Small intestine (tissue), 7 donors: ENCODE data around the gene TPD52L1. TPM values are rescaled to one million over a fixed set of nuclear protein-coding genes. Genes with fewer than 3 reads are reported as not detected.

Experiments
- DNase-seq, 2 donors: peaks; one replicate each; pipeline versions ENCODE4 v3.0.0 to v3.0.0-alpha.2; 2013
- FAIRE-seq: peaks from 2 replicates; lab custom pipeline; 2012; peaks lifted over from hg19 to GRCh38; lab: Jason Lieb, UNC
- H3K27ac ChIP-seq, 3 donors: one replicate each; pipeline ENCODE4 v1.5.1; 2013; ENCODE audit warnings: low read length in 2 of 3, mild to moderate bottlenecking in 2 of 3, control low read depth in 1 of 3, inconsistent platforms in 1 of 3, low read depth in 1 of 3, moderate library complexity in 1 of 3
- H3K27me3 ChIP-seq, 3 donors: one replicate each; pipeline ENCODE4 v1.6.1; 2013; ENCODE audit warnings: low read length in 3 of 3, inconsistent platforms in 1 of 3; ENCODE audit not compliant: control insufficient read depth in 3 of 3, insufficient read depth in 3 of 3
- H3K36me3 ChIP-seq, 3 donors: one replicate each; pipeline ENCODE4 v1.6.1; 2013; ENCODE audit warnings: low read length in 3 of 3, inconsistent platforms in 1 of 3, low read depth in 1 of 3, mild to moderate bottlenecking in 1 of 3, moderate library complexity in 1 of 3; ENCODE audit not compliant: control insufficient read depth in 3 of 3, insufficient read depth in 2 of 3
- H3K4me1 ChIP-seq, 3 donors: one replicate each; pipeline ENCODE4 v1.6.1; 2013; ENCODE audit warnings: low read length in 2 of 3, inconsistent platforms in 1 of 3, low read depth in 1 of 3, mild to moderate bottlenecking in 1 of 3, moderate library complexity in 1 of 3; ENCODE audit not compliant: control insufficient read depth in 3 of 3, insufficient read depth in 2 of 3
- H3K4me3 ChIP-seq, 3 donors: one replicate each; pipeline ENCODE4 v1.5.1; 2013; ENCODE audit warnings: low read length in 3 of 3, control low read depth in 1 of 3, inconsistent platforms in 1 of 3, low read depth in 1 of 3, mild to moderate bottlenecking in 1 of 3, moderate library complexity in 1 of 3
- H3K9me3 ChIP-seq, 2 donors: one replicate each; pipeline ENCODE4 v1.6.1; 2013; ENCODE audit warnings: low read depth in 1 of 2, low read length in 1 of 2; ENCODE audit not compliant: control insufficient read depth in 2 of 2, insufficient read depth in 1 of 2
- WGBS, 3 donors: extraction: QIAGEN DNeasy Blood & Tissue Kit; methylation state at CpG; one replicate each; pipeline ENCODE4 v1.1.7; 2013; 5-methylcytosine and 5-hydroxymethylcytosine counted together
- polyA plus RNA-seq, 4 donors: library from polyadenylated mRNA; stranded (reverse) in 3 of 4; unstranded in 1 of 4; fragments of 200-250 nt in 3 of 4; fragments of 120-200 nt in 1 of 4; gene quantifications; one replicate each; pipeline versions ENCODE4 v1.2.1 to v1.2.3, GENCODE V29; 2013
- donor health status: healthy with polysubstance abuse.
- donor health status: control.
- donor health status: control.
- donor health status: Bipolar disorder and iron deficiency.
- donor health status: healthy.

The TPD52L1 gene
- polyA plus RNA-seq, 4 donors: 10.8 to 179 (median 30.7) TPM

- H3K9me3 ChIP-seq: no peaks in the 10 kb centered on the region
- H3K27me3 ChIP-seq: peaks cover 0 to 11% (median 3%) of the 10 kb centered on the region in 3 donors
- H3K36me3 ChIP-seq: no peaks in the 10 kb centered on the region
- WGBS, 3 donors: 67 to 71% (median 70%) methylated on average over 7 of the region's 7 CpGs
- no peak for FAIRE-seq
- DNase-seq: no peak
- H3K4me3 ChIP-seq: no peak overlapping the region
- H3K4me1 ChIP-seq: no peaks in the 10 kb centered on the region
- H3K27ac ChIP-seq: no peak overlapping the region
Observed at GRCh38 chr6:125149256-125150144, 4.1 kb upstream of the TPD52L1 start.

- H3K27me3 ChIP-seq: peaks cover 0 to 9% (median 3%) of the 10 kb centered on the region in 3 donors
- H3K4me3 ChIP-seq: no peak overlapping the region
- peaks cover 0 to 5% (median 0%) of the 10 kb centered on the region in 3 donors for H3K4me1 ChIP-seq
- FAIRE-seq (no peak), DNase-seq (no peak)
- no peak overlapping the region for H3K27ac ChIP-seq
- 74 to 79% (median 77%) methylated on average over 4 of the region's 4 CpGs for WGBS, 3 donors
- no peaks in the 10 kb centered on the region for H3K9me3 ChIP-seq
- H3K36me3 ChIP-seq: no peaks in the 10 kb centered on the region
Observed at GRCh38 chr6:125151700-125152099, 1.9 kb upstream of the TPD52L1 start.

DNA sequence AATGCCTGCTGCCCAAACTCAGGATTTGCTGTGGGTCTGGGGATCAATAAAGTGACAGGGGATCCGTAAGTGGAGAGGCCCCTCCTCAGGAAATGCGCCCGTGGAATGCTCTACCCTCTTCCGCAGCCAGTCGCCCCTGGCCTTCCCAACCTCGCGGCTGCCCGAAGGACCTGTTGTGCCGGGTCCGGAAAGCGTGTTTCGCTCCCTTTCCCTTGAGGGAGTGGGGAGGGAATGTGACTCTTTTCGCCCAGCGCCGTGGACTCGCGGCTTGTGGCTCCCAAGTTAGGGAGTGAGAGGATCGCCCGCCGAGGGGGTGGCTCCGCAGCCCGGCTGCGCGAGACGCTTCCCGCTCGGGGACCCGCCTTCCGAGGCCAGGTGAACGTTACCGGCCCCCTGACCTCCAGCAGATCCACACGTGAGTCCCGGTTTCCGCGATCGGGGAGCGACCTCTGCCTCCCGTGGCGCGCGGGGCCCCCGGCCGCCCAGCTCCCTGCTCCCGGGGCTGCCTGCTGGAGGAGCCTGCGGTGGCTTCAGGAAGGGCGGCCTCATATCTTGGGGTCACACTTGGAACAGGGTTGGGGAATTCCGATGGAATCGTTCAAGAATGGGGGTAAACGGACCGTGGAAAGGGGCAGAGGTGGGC is 666 bp downstream of the TPD52L1 start:
- H3K27ac ChIP-seq: peak overlapping the region in 2 of 3 donors; percentile 43 to 54
- H3K9me3 ChIP-seq: no peaks in the 10 kb centered on the region
- peaks cover 0 to 2% (median 0%) of the 10 kb centered on the region in 3 donors for H3K27me3 ChIP-seq
- WGBS, 3 donors: 2 to 3% (median 3%) methylated on average over 48 to 50 of the region's 50 CpGs
- DNase-seq: peak; percentile 16 to 75
- FAIRE-seq: no peak
- no peaks in the 10 kb centered on the region for H3K36me3 ChIP-seq
- H3K4me3 ChIP-seq: peak overlapping the region; percentile 36 to 87 (median 64)
- peaks cover 0 to 5% (median 0%) of the 10 kb centered on the region in 3 donors for H3K4me1 ChIP-seq

DNA sequence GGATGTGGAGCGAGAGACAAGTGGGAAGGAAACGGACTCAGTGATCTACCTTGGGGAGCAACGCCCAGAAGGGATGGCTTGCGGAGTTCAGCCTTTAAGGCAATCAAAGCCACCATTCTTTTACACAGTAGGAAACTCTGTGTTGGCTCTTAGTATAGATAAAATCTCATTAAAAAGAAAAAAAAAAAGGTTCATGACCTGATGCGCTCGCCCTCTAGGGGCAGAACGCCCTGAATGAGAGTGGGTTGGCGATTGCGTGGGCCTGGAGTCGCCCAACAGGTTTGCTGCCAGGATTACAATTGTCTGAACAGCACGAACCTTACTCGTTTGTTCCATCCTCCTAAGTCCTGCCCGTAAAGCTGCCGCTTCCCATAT is 1.2 kb downstream of the TPD52L1 start:
- 15 to 43% (median 23%) methylated on average over 14 of the region's 14 CpGs for WGBS, 3 donors

DNA sequence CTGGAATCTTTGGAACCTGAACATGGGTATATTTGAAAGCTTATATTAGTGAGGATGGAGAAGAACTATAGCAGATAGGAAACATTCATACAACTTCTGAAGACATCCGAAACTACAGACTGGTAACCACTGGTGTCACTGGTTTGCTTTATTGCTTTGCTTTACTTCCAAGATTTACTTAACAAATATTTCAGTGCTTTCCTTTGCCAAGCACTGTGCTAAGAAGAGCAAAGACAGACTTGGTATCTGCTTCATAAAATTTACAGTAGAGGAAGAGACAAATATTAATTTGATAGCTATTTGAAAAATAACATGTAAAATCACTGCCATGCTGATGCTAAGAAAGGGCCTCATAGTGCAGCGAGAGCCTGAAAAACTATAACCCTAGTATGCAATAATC is 1.8 kb downstream of the TPD52L1 start:
- Histone ChIP-seq H3K4me1 (peaks cover 0 to 5% (median 0%) of the 10 kb centered on the region in 3 donors), H3K36me3 (no peaks in the 10 kb centered on the region), H3K9me3 (peaks cover 0 to 3% of the 10 kb centered on the region in 2 donors), H3K27me3 (peaks cover 0 to 2% (median 0%) of the 10 kb centered on the region in 3 donors), H3K27ac (no peak overlapping the region), H3K4me3 (no peak overlapping the region)
- FAIRE-seq (no peak), DNase-seq (no peak)
- 93 to 98% (median 95%) methylated on average over 2 of the region's 2 CpGs for WGBS, 3 donors

More for the DNA sequence above, 1.2 kb downstream of the TPD52L1 start:
- FAIRE-seq: no peak
- Histone ChIP-seq H3K36me3 (no peaks in the 10 kb centered on the region), H3K4me1 (peaks cover 0 to 5% (median 0%) of the 10 kb centered on the region in 3 donors), H3K4me3 (peak overlapping the region in 2 of 3 donors; percentile 64 to 87), H3K27ac (peak overlapping the region in 2 of 3 donors; percentile 43 to 54), H3K9me3 (peaks cover 0 to 1% of the 10 kb centered on the region in 2 donors), H3K27me3 (peaks cover 0 to 2% (median 0%) of the 10 kb centered on the region in 3 donors)
- peak; percentile 34 to 65 for DNase-seq

DNA sequence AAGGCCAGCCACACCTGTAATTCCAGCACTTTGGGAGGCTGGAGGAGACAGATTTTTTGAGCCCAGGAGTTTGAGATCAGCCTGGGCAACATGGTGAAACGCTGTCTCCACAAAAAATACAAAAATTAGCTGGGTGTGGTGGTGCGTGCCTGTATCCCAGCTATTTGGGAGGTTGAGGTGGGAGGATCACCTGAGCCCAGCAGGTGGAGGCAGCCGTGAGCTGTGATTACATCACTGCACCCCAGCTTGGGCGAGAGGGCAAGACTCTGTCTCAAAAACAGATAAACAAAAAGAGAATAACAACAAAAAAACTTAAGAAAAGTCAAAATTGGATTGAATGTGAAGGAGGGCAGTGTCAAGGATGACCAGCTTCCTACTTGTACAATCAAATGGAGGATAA is 2.9 kb downstream of the TPD52L1 start:
- peaks cover 0 to 5% (median 0%) of the 10 kb centered on the region in 3 donors for H3K4me1 ChIP-seq
- H3K36me3 ChIP-seq: no peaks in the 10 kb centered on the region
- peaks cover 0 to 3% of the 10 kb centered on the region in 2 donors for H3K9me3 ChIP-seq
- H3K4me3 ChIP-seq: no peak overlapping the region
- WGBS, 3 donors: 79 to 86% (median 80%) methylated on average over 4 of the region's 4 CpGs
- DNase-seq (no peak), FAIRE-seq (no peak)
- no peak overlapping the region for H3K27ac ChIP-seq
- H3K27me3 ChIP-seq: no peaks in the 10 kb centered on the region

DNA sequence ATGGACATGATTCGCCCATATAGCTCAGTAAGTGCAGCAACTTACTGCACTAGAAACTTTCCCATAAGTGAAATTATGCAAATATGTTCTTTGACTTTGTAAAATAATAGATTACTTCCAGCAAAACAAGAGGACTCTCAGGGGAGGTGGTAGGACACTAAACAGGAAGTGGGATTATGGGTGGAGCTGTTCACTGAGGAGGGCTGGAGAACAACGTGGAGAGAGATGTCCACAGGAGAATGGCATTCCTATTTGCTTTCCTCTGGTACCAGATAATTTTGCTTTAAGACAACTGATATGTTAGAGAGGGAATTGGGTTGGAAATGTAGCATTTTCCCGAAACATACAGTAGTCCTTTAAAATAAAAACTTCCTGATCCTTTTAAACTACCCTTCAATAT is 3.7 kb downstream of the TPD52L1 start:
- DNase-seq (no peak), FAIRE-seq (no peak)
- 64 to 80% (median 71%) methylated on average over 3 of the region's 3 CpGs for WGBS, 3 donors
- no peak overlapping the region for H3K27ac ChIP-seq
- peaks cover 0 to 5% (median 0%) of the 10 kb centered on the region in 3 donors for H3K4me1 ChIP-seq
- no peaks in the 10 kb centered on the region for H3K27me3 ChIP-seq
- H3K9me3 ChIP-seq: peaks cover 0 to 3% of the 10 kb centered on the region in 2 donors
- no peaks in the 10 kb centered on the region for H3K36me3 ChIP-seq
- H3K4me3 ChIP-seq: no peak overlapping the region

DNA sequence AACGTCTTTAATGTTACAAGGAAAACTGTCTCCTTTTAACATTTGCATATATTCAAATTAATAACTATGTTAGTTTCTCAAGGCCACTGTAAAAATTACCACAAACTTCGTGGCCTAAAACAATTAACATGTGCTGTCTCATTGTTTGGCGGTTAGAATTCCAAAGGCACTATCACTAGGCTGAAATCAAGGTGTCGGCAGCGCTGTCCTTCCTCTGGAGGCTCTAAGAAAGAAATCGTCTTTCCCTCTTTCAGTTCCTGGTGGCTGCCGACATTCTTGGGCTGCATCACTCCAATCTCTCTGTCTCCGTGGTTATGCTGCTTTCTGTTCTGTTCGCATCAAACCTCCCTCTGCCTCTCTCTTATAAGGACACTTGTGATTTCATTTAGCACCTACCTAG is 4.2 kb downstream of the TPD52L1 start:
- DNase-seq: no peak
- peaks cover 0 to 3% of the 10 kb centered on the region in 2 donors for H3K9me3 ChIP-seq
- no peak overlapping the region for H3K4me3 ChIP-seq
- peaks cover 0 to 5% (median 0%) of the 10 kb centered on the region in 3 donors for H3K4me1 ChIP-seq
- no peak for FAIRE-seq
- no peaks in the 10 kb centered on the region for H3K36me3 ChIP-seq
- 81 to 88% (median 81%) methylated on average over 9 of the region's 9 CpGs for WGBS, 3 donors
- no peak overlapping the region for H3K27ac ChIP-seq
- H3K27me3 ChIP-seq: no peaks in the 10 kb centered on the region
